Bronchial epithelial cell (primary cell): Measurements from ENCODE around the gene TWF2. TPM values are rescaled to one million over a fixed set of nuclear protein-coding genes. Genes with fewer than 3 reads are reported as not detected.

Experiments used
- DNase-seq: peaks from one replicate; pipeline ENCODE4 v3.0.0-alpha.2; 2010; ENCODE audit warnings: low read depth
- FAIRE-seq: peaks from 2 replicates; lab custom pipeline; 2011; peaks lifted over from hg19 to GRCh38; lab: Jason Lieb, UNC
- H3K27me3 ChIP-seq: 2 replicates; pipeline ENCODE4 v1.5.1; 2011; ENCODE audit warnings: low read length; ENCODE audit not compliant: control insufficient read depth, insufficient read depth
- H3K36me3 ChIP-seq: 2 replicates; pipeline ENCODE4 v1.5.1; 2011; ENCODE audit warnings: low read length; ENCODE audit not compliant: control insufficient read depth, insufficient read depth
- H3K4me3 ChIP-seq: 2 replicates; pipeline ENCODE4 v1.5.1; 2011; ENCODE audit warnings: mild to moderate bottlenecking, low read depth, low read length, control low read depth
- CTCF ChIP-seq: IDR thresholded peaks from 2 replicates; pipeline ENCODE4 v1.5.1; 2011; ENCODE audit warnings: mild to moderate bottlenecking, moderate library complexity, low read length, control low read depth, inconsistent platforms; ENCODE audit not compliant: insufficient read depth, severe bottlenecking
- total RNA-seq: library from RNA; depleted of rRNA; stranded (reverse); fragments of >200 nt; gene quantifications from 2 replicates; pipeline ENCODE4 v1.2.1, GENCODE V29; 2014

TWF2 gene
- total RNA-seq, 1 donor from 2014 or later, result 57.7 TPM

GRCh38 chr3:52246264-52246620 is 7.3 kb upstream of the TWF2 start:
- Histone ChIP-seq H3K4me3 (no peak overlapping the region), H3K36me3 (no peaks in the 10 kb centered on the region), H3K27me3 (no peaks in the 10 kb centered on the region)
- FAIRE-seq (no peak), DNase-seq (no peak)
- no peak for TF ChIP-seq CTCF

DNA sequence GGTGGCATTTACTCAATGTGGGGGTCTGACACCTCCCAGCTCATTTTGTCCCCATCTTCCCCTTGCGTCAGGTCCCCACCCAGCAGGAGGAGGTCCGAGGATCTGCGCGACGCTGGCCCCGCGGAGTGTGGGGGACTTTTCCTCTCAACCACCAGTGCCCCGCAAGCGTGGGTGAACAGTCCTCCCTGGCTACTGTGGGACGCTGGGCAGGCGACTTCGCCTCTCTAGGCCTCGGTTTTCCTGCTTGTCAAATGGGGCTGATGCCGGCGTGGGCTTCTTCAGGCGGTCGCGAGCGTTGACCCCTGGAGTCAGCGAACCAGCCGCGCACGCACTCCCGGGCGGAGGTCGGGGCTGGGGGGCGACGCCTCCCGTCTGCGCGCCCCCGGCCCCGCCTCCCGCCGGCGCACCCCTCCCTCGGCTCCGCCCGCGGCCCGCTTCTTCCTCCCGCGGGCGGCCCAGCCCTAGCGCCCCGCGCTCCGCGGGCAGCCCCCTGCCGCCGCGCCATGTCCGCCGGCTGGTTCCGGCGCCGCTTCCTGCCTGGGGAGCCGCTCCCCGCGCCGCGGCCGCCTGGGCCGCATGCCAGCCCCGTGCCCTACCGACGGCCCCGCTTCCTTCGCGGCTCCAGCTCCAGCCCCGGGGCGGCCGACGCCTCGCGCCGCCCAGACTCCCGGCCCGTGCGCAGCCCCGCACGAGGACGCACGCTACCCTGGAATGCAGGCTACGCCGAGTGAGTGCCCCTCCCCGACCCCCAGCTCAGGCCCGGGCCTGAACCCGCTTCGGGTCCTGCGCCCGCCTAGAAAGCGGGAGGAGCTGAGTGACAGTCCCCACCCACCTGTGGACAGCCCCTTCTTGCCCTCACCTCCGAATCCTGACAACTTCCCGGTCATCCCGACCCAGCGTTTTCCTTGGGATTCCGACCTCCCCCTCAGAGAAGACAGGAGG is 6.6 kb upstream of the TWF2 start, which contains the start of gene PPM1M:
Gene PPM1M (plus strand): TSS at position 438 of the 942 bp plus-strand sequence. CDS start 66 bp downstream, at position 504.
- FAIRE-seq, result no peak

GRCh38 chr3:52243791-52244628 is 5.1 kb upstream of the TWF2 start:
- H3K27me3 ChIP-seq, result no peaks in the 10 kb centered on the region
- TF ChIP-seq CTCF, result no peak
- H3K4me3 ChIP-seq, result no peak overlapping the region
- FAIRE-seq (no peak), DNase-seq (peak; percentile 86)
- no peaks in the 10 kb centered on the region for H3K36me3 ChIP-seq

More for the DNA sequence above, 6.6 kb upstream of the TWF2 start, which contains the start of gene PPM1M:
- H3K27me3 ChIP-seq, result no peaks in the 10 kb centered on the region
- no peak for DNase-seq
- peak within 1 kb of the TSS; percentile 34 for H3K4me3 ChIP-seq
- no peak for TF ChIP-seq CTCF
- H3K36me3 ChIP-seq, result no peaks in the 10 kb centered on the region

- no peak overlapping the region for H3K4me3 ChIP-seq
- no peak for TF ChIP-seq CTCF
- FAIRE-seq (no peak), DNase-seq (no peak)
- no peaks in the 10 kb centered on the region for H3K27me3 ChIP-seq
- H3K36me3 ChIP-seq, result no peaks in the 10 kb centered on the region
Measured at GRCh38 chr3:52242039-52242438, 3.1 kb upstream of the TWF2 start.

- H3K36me3 ChIP-seq, result peaks cover 2% of the 10 kb centered on the region
- TF ChIP-seq CTCF, result no peak
- H3K27me3 ChIP-seq, result no peaks in the 10 kb centered on the region
- no peak overlapping the region for H3K4me3 ChIP-seq
- no peak for FAIRE-seq
- no peak for DNase-seq
Measured at GRCh38 chr3:52240886-52241370, 2.0 kb upstream of the TWF2 start.
